NCI-H146 (cell line): ENCODE results near the gene PSMA3.

ENCODE experiments used
- DNase-seq: peaks from one replicate; lab custom pipeline; 2025; lab: John Stamatoyannopoulos, UW

The PSMA3 gene

DNA sequence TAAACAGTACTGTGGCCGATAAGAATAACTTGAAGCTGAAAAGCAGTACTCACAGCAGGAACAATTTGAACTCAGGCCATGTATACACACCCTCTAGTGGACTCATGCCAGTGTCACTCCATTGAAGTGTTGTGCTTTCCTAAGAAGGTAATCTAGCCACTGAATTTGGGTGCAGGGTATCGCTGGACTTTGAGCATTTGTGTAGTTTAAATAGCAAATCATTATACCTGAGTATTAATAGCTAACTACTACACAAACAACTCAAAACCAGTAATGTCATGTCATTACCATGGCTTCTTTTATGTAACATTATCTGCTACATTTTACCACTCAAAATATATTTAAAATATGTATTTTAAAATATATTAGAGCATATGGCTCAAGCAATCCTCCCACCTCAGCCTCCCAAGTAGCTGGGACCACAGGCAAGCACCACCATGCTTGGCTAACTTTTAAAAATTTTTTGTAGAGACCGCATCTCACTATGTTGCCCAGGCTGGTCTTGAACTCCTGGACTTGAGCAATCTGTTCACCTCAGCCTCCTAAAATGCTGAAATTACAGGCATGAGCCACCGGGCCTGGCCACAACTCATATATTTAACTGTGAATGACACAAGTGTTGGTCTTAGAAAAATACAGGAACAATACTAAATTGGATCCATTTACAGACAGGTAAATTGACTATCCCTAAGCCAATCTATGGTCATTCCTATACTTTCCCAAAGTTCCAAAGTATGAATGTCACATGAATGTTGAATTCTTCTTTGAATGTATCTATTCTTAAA is 28.1 kb downstream of the PSMA3 start:
- DNase-seq = no peak

DNA sequence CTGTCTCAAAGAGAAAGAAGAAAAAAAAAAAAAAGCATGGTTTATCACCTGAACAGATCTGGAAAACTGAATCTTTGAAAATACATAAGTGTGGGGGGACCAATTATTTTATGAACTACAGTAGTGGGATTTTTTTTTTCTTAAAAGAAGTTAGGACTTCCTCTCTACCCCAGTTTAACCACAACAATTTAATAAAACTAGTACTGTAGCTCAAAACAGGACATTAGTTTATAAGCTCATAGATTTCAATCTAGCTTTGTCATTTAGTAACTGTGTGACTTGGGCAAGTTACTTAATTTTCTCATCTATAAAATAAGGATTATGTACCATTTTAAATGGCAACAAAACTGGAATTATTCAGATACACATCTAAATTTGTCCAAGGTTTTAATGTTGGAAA is 30.2 kb downstream of the PSMA3 start:
- no peak for DNase-seq

DNA sequence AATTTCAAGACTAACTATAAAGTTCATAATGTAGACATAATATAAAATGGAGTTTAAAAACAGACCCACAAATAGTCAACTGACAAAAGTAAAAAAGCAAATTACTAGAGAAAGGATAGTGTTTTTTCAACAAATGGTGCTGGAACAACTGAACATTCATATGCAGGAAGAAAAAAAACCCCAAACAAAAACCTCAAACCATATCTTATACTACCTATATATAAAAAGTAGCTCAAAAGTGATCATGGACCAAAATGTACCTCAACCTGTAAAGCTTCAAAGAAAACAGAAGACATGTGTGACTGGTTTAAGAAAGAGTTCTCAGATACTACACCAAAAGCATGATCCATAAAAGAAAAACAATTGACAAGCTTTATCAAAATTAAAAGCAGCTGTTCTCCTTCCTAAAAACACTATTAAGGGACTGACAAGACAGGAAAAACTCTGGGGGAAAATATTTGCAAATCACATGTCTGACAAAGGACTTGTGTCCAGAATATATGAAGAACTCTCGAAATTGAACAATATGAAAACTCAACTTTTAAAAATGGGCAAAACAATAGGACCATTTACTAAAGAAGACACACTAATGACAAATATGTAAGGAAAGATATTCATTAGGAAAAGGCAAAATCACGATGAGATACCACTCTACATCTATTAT is 31.0 kb downstream of the PSMA3 start:
- no peak for DNase-seq

DNA sequence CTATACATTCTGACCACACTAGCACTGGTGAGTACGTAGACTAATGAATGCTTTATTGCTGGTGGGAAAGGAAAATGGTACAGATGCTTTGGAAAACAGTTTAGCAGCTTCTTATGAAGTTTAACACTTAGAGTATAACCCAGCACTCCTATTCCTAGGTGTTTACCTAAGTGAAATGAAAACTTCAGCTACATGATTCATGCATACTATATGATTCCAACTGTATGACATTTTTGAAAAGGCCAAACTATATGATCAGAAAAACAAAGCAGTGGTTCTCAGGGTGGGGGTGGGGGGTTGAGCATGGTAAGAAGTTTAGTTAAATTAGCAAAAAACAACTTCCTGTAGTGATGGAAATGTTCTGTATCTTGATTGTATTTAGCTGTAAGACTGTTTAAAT is 31.6 kb downstream of the PSMA3 start:
- no peak for DNase-seq

DNA sequence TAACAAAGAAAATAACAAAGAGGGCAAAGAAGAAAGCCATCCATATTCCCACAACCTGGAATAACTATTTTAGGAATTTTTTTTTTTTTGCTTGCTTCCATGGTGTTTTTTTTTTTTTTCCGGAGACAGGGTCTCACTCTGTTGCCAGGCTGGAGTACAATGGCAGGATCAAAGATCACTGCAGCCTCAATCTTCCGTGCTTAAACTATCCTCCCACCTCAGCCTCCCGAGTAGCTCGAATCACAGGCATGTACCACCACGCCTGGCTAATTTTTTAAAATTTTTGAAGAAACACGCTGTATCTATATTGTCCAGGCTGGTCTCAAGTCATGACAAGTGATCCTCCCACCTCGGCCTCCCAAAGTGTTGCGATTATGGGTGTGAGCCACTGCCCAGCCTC is 33.5 kb downstream of the PSMA3 start:
- no peak for DNase-seq

- DNase-seq = no peak
These were observed 36.5 kb downstream of the PSMA3 start for GRCh38 chr14:58280954-58281787.

- DNase-seq = no peak
These were observed 37.3 kb downstream of the PSMA3 start for GRCh38 chr14:58281969-58282368.

DNA sequence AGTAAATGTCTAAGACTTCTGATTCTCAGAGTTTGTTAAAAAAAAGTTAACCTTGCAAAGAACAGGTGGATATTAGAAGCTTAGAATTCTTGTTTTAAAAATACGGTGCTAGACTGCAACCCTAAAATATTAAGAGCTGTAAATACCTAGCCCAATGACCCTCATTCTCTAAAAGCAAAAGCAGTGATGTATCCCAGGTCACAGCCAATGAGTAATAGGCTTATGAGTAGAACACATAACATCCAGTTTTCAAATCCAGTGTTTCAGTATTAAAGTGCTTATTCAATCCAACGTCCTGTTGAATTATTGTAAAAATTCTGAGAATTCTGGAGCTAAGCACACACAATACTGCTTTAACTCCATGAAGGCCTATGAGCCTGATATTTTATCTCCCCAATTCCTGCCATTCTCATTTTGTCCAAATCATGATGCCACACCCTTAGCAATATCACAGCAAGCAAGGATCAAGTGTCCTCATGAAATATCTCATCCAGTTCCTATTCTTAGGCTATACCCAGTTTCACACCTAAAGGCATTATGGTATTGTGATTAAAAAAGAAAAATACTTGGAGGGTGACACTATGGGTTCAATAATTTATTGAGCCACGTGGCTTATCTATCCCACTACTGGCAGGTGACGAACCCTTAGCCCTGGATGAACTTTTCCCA is 38.4 kb downstream of the PSMA3 start:
- DNase-seq = no peak

DNA sequence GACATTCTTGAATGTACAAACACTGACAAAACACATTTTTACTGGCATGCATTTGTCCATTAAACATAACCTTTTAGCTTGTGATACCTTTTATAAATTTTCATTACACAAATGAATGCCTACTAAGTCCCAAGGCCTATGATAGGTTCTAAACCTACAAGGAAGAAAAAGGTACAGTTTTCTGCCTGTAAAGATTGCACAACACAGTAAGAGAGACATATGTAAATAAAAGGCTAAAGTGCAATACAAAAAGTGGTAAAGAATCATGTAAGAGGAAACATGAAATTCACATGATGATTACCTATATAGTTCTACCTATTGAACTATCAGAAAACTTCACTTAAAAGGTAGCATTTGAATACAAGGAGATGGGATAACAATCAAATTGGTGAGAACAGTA is 39.1 kb downstream of the PSMA3 start:
- DNase-seq = no peak

DNA sequence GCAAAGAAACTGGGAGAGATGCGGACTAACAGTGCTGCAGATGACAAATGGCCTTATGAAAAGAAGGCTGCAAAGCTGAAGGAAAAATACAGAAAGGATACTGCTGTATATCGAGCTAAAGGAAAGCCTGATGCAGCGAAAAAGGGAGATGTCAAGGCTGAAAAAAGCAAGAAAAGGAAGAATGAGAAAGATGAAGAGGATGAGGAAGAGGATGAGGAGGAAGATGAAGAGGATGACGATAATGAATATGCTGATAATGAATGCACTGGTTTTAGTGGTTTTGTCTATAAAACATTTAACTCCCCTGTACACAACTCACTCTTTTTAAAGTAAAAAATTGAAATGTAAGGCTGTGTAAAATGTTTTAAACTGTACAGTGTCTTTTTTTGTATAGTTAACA is 40.5 kb downstream of the PSMA3 start:
- DNase-seq = no peak

GRCh38 chr14:58287607-58288042 is 43.0 kb downstream of the PSMA3 start:
- no peak for DNase-seq

- no peak for DNase-seq
These were observed 43.6 kb downstream of the PSMA3 start for GRCh38 chr14:58288106-58288792.

GRCh38 chr14:58291646-58292045 is 47.0 kb downstream of the PSMA3 start:
- no peak for DNase-seq

DNA sequence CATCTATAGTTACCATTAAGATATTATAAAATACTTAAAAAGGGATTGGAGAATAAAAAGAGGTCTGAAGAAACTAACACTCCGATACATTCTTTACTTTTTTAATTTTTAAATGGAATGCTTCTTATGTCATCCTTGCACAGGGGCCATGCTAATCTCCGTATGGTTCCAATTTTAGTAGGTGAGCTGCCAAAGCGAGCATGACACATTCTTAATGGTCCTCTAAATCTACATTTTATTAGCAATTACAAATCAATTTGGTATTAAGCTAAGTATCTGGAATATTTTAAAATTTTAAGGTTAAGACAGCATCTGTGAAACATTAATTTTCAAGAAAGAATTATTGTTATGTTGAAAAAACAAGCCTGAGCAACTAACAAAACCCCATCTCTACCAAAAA is 47.5 kb downstream of the PSMA3 start:
- DNase-seq = no peak

DNA sequence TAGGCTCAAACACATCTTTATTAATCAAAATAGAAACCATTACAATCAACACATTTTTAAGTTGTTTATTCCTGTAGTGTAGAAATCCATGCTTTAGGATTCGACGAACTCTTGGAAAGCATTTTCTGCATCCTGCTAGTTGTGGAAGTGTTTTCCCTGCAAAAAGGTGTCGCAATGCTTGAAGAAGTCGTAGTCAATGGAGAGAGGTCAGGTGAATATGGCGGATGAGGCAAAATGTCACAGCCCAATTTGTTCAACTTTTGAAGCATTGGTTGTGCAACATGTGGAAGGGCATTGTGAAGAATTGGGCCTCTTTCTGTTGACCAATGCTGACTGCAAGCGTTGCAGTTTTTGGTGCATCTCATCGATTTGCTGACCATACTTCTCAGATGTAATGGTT is 49.6 kb downstream of the PSMA3 start:
- no peak for DNase-seq

- DNase-seq = no peak
These were observed 52.1 kb downstream of the PSMA3 start for GRCh38 chr14:58296726-58297125.

DNA sequence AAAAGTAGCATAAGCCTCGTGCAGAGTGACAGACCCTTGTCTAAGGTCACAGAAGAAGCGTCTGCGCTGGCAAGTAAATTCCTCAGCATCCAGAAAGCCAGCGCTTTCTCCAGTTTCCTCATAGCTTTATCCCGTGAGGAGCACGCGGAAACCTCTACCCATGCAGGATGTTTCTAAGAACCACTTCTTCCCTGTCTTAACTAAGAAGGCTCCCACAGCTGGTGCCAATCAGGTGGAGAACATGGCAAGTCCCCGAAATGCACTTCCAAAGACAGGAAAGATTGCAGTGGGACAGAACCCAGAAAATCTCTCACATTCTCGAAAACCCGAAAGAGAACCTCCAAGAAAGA is 52.7 kb downstream of the PSMA3 start:
- DNase-seq = no peak

DNA sequence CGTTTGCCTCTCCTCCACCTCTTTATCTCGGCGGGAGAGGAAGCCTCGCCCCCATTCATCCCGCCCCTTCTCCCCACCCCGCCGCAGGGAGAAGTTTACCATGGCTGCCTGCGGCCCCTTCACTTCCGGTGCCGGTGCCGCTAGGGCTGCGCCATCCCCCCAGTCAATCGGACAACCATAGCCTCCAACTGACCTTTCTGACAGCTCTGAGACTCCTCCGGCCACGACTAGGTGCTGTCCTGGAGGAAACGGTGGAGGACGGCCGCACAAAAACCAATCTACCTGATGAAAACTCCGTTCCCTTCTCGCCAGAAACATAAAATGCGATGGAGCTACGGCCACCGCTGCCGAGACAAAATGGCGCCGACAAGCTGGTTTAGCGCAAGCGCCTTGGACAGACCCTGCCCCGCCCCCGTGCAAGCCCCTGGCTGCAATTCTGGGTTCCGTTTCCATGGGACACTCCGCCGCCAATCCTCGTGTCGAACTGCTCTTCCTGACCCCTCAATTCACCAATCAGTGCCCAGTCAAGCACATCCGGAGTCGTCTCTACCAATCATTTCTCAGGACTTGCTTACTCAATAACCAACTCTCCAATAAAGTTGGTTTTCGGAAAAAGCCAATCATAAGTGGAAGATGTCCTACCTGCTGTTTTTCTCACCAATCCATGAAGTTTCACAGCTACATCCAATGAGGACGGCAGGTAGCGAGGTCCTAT is 53.3 kb downstream of the PSMA3 start:
- peak; percentile 97 for DNase-seq

GRCh38 chr14:58298477-58299400 is 54.1 kb downstream of the PSMA3 start, which contains the start of gene ARID4A:
Gene ARID4A (plus strand): TSS chr14:58298555. CDS start chr14:58299855, 1,300 bp downstream.
- DNase-seq = peak; percentile 29
